ENCODE results near the gene KRTAP10-3.
"Not testable (repeated sequence)": the region's sequence is repeated elsewhere in the genome, so short reads cannot be mapped to it uniquely, and the experiment has no call there.

Gene KRTAP10-3, protein sequence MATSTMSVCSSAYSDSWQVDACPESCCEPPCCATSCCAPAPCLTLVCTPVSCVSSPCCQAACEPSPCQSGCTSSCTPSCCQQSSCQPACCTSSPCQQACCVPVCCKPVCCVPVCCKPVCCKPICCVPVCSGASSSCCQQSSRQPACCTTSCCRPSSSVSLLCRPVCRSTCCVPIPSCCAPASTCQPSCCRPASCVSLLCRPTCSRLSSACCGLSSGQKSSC

DNA sequence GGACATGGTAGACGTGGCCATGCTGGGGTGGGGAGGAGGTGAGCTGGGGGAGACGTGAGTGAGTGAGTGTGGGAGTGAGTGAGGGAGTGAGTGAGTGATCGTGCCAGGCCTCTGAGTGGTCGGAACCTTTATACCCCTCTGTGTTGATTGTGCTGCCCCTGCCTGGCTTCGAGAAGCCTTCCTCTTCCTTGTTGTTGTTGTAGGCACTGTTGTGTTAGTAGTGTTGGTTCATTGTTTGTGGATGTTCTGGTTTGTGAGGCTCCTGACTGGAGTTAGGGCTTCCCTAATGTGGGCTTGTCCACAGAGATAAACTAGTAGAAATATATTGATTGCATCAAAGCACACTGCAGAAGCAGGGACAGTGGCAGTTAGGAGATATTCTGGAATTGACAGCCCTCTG, at the start of gene KRTAP10-3:
KRTAP10-3 (minus strand) TSS at position 101 of the 400 bp plus-strand sequence; CDS start at position 21, 80 bp downstream.
- no peak for DNase-seq (ENCODE audit: low spot score)

GRCh38 chr21:44606495-44606894, 47.9 kb upstream of the KRTAP10-3 start:
- no peak for DNase-seq (ENCODE audit: low spot score)

GRCh38 chr21:44603911-44604310, 45.3 kb upstream of the KRTAP10-3 start:
- no peak for DNase-seq (ENCODE audit: low spot score)

GRCh38 chr21:44603109-44603875, 44.7 kb upstream of the KRTAP10-3 start:
- no peak for DNase-seq (ENCODE audit: low spot score)

DNA sequence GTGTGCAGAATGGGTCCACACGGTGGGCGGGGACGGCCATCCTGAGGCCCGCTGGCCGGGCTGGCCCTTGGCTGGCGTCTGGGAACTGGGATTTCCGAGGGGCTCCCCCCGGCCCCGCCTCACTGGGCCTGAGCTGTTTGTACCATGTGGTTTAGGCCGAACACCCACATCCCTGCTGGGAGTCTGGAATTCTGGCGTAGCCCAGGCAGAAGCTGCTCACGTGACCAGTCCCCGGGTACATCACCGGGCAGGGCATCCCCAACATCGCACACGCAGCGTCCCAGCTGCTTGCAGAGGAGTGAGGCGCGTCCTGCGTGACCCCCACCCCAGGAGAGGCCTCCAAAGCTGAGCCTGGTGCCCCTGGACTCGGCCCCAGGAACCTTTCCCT, 43.9 kb upstream of the KRTAP10-3 start:
- DNase-seq (ENCODE audit: low spot score): no peak

GRCh38 chr21:44601596-44602462, 43.2 kb upstream of the KRTAP10-3 start:
- no peak for DNase-seq (ENCODE audit: low spot score)

GRCh38 chr21:44601091-44601490, 42.5 kb upstream of the KRTAP10-3 start:
- DNase-seq (ENCODE audit: low spot score): not testable (repeated sequence)

DNA sequence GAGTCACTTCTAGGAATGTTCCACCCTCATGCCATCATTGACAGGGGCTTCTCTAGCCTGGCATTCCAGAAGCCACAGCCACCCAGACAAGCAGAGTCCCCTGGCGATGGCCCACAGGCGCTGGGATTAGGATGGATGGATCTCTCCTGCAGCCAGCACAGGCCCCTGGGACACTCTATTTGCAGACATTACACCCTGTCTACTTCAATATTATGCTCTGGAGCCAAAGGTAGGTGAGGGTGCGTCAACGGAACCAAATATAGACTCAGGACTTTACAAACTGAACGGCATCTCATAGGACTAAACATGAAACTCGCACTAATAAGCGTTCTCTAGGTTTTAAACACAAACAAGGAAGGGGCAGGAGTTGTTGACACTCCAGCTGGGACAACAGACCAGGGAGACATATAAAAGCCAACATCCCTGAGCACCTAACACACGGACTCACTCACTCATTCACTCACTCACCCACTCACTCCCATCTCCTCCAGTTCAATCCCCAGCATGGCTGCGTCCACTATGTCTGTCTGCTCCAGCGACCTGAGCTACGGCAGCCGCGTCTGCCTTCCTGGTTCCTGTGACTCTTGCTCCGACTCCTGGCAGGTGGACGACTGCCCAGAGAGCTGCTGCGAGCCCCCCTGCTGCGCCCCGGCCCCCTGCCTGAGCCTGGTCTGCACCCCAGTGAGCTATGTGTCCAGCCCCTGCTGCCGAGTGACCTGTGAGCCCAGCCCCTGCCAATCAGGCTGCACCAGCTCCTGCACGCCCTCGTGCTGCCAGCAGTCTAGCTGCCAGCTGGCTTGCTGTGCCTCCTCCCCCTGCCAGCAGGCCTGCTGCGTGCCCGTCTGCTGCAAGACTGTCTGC, 41.8 kb upstream of the KRTAP10-3 start, which contains the start of gene KRTAP10-7:
KRTAP10-7 (plus strand) TSS at position 480 of the 861 bp plus-strand sequence; CDS start at position 505, 25 bp downstream.
- DNase-seq (ENCODE audit: low spot score): not testable (repeated sequence)

GRCh38 chr21:44599264-44600029, 40.9 kb upstream of the KRTAP10-3 start:
- no peak for DNase-seq (ENCODE audit: low spot score)

GRCh38 chr21:44598061-44598460, 39.5 kb upstream of the KRTAP10-3 start:
- DNase-seq (ENCODE audit: low spot score): no peak

DNA sequence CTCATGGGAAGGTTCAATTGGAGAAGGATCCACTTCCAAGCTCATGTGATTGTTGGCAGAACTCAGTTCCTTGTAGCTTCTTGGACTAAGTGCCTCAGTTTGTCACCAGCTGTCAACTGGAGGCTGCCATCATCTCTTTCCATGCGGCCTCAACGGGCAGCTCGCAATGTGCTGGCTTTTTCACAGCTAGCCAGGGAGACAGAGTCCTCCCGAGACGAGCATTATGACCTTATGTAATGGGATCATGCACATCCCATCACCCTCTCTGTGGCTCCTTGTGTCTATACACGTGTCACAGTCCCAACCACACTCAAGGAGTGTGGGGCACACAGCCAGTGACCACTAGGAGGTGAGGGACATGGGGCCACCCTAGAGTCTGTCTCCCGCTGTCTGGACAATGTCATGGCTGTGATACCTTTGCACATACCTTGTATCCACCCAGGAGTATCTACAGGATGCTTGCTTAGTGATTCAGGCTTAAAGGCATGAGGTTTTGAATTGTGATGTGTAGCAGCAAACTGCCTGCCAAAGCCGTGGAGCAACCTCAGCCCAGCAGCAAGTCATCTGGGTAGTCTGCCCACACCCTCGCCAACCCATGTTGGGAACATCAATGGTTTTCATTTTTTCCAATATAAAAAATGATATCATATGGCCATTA, 37.6 kb upstream of the KRTAP10-3 start:
- DNase-seq (ENCODE audit: low spot score): no peak

DNA sequence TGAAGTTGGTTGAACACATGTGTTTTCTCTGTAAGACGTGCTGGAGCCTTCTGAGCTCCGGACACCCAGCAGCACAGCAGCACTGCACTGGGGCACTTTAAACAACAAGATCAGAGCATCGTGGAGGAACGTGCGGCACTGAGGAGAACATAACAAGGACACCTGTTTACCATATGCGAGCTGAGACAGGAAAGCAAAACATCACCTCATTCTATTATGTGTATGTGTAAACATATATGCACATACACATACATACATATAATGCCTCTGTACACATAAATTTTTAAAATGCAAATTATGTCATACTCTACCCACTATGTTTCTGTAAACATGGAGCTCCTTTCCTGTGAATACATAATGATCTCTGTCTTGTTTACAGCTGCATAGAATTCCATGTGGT, 36.9 kb upstream of the KRTAP10-3 start:
- DNase-seq (ENCODE audit: low spot score): no peak

- DNase-seq (ENCODE audit: low spot score): no peak
These were observed 35.9 kb upstream of the KRTAP10-3 start for GRCh38 chr21:44594406-44594916.

DNA sequence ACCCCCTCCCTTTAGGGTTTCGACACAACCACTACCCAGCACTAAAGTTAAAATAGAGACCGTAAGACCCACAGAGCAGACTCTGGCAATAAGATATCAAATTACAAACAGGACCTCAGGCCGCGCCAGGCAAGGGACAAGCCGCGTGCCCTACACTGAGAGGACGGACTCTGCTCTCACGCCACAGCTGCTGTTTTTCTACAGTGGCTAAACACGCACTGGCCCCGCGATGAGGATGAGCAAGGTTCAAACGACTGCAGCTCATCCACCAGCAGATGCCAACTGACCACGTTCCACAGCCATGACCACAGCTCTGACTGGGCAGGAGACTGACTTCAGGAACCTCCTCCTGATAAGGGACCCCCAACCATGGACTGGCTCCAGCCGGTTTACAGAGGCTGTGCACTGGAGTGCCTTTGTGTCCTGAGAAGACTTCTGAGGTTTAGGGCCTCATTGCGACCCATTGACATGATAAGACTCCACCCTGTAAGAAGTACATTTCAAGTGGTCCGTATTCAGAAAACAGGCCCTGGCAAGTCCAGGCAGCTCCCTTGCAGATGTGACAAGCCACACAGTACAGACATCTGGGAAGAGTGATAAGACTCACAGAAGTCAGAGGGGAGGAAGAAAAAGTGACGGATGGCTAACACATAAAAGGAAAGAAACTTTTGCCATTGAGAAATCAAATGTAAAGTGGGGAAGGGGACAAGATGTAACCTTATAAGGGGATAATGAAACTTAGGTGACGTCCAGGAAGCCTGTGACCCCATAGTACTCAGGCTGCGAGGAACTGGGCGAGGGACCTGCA, 35.2 kb upstream of the KRTAP10-3 start:
- no peak for DNase-seq (ENCODE audit: low spot score)

GRCh38 chr21:44592446-44593311, 34.1 kb upstream of the KRTAP10-3 start, which contains the start of gene KRTAP10-6:
Gene KRTAP10-6, minus strand, starts transcription at chr21:44592505. Its CDS starts 21 bp downstream, at chr21:44592484.
- no peak for DNase-seq (ENCODE audit: low spot score)

DNA sequence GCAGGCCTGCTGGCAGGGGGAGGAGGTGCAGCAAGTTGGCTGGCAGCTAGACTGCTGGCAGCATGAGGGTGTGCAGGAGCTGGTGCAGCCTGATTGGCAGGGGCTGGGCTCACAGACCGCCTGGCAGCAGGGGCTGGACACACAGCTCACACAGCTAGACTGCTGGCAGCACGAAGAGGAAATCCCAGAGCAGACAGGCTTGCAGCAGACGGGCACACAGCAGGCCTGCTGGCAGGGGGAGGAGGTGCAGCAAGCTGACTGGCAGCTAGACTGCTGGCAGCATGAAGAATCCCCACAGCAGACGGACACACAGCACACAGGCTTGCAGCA, 33.2 kb upstream of the KRTAP10-3 start:
- DNase-seq (ENCODE audit: low spot score): not testable (repeated sequence)

DNA sequence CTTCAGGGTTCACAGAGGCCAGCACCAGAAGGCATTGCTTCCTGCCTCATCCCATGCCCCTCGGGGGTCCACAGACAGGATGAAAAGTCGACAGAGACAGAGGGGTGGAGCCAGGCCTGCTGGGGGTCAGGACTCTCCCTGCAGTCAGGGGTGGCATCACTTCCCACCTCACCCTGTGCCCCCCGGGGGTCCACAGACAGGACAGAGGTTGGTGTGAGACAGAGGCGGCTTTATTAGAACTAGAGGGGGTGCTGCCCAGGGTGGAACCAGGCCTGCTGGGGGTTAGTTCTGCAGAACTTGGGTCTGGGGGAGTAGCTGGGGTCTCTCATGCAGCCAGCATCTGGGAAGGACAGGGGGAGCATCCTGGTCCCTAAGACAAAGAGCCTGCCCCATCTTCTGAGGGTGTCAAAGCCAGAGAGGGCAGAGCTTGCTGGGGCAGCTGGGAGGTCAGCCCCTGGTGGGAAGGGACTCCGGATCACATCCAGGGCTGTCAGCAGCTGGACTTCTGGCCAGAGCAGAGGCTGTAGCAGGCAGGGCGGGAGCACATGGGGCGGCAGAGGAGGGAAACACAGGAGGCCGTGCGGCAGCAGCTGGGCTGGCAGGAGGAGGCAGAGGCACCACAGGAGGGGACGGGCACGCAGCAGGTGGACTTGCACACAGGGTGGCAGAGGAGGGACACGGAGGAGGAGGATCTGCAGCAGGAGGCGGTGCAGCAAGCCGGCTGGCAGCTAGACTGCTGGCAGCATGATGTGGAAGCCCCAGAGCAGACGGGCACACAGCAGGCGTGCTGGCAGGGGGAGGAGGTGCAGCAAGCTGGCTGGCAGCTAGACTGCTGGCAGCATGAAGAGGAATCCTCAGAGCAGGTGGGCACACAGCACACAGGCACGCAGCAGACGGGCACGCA, 32.6 kb upstream of the KRTAP10-3 start:
- DNase-seq (ENCODE audit: low spot score): not testable (repeated sequence)
